ENCODE data around the gene CPOX. TPM values are rescaled to one million over a fixed set of nuclear protein-coding genes. Genes with fewer than 3 reads are reported as not detected.

The CPOX gene
- total and polyA plus RNA-seq, 10 of the 15 experiments (the other 5 are each of a cell fraction or from before 2014, with no cell fraction given), result 40.7 to 72.6 (median 64.5) TPM

DNA sequence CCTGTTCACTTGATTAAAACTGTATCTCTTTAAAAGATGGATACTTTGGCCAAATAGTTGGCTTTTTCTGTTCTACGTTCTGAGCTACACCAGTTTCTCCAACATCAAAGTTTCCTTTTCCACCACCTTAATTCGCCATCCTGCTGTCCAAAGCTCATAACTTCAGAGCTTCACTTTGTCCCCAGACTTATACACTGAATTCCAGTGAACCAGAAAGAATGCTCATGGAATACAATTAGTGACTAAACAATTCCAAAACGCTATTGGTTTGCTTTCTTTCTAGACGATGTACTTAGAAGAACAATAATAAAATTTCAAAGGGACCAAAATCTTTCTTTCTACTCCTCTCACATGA, 38.4 kb downstream of the CPOX start:
- RAD21 ChIA-PET (ENCODE audit: unreplicated experiment), result interaction anchor here (0.9 to 20.2 kb wide), 8 partner anchors 9 to 201 kb away, joined by 3 to 511 read pairs (median 5); partner anchors contain the start of gene GPR15
- peaks cover 22% of the 10 kb centered on the region for H3K4me1 ChIP-seq (ENCODE audit: control insufficient read depth, insufficient read depth, low read length)
- H3K36me3 ChIP-seq (ENCODE audit: control insufficient read depth in 2 of 2, insufficient read depth in 2 of 2, low read length in 1 of 2), result no peaks in the 10 kb centered on the region
- FAIRE-seq (no peak), DNase-seq (ENCODE audit: low read depth, low spot score) (no peak), ATAC-seq (no peak)
- peak overlapping the region; percentile 100 for H3K27ac ChIP-seq (ENCODE audit: control insufficient read depth, insufficient read depth)
- H2AFZ ChIP-seq (ENCODE audit: control insufficient read depth, low read depth, low read length), result no peak overlapping the region
- no peaks in the 10 kb centered on the region for H4K20me1 ChIP-seq (ENCODE audit: control insufficient read depth, insufficient read depth)
- in situ Hi-C loops (cut with MboI), result no loop called here
- intact Hi-C loops (cut with micrococcal nuclease; ENCODE audit: unreplicated experiment), result loop anchor here (5.0 to 10.0 kb wide), 2 partner anchors 323 to 860 kb away; no protein-coding TSS in a partner anchor
- CTCF ChIA-PET, result interaction anchor here (0.9 to 5.9 kb wide), 5 partner anchors 8 to 32 kb away, joined by 3 to 32 read pairs (median 9); partner anchors contain the start of genes CLDND1 and GPR15
- peaks cover 93% of the 10 kb centered on the region for H3K79me2 ChIP-seq (ENCODE audit: control insufficient read depth, insufficient read depth, low read length)
- peak overlapping the region; percentile 94 for H3K9ac ChIP-seq (ENCODE audit: control insufficient read depth, insufficient read depth, low read length)
- no peak for TF ChIP-seq ZBTB33 (IDR thresholded peaks at IDR 0.05)
- TF ChIP-seq POLR2AphosphoS5 (IDR thresholded peaks at IDR 0.05; ENCODE audit: low read length), result peak; percentile 62; the same call in 1 of the 2 replicates
- H3K27me3 ChIP-seq (replicated peaks in 1 of 2; ENCODE audit: control insufficient read depth in 2 of 2, insufficient read depth in 2 of 2, low read length in 1 of 2), result no peaks in the 10 kb centered on the region
- H3K9me3 ChIP-seq (replicated peaks; ENCODE audit: control insufficient read depth, insufficient read depth, low read length), result no peaks in the 10 kb centered on the region; the same call in 2 of the 3 replicates
- BruUV-seq (replicated peaks), result no TSS peak
- peak overlapping the region; percentile 57 for H3K4me2 ChIP-seq (ENCODE audit: control insufficient read depth, insufficient read depth)
- POLR2A ChIA-PET, result interaction anchor here (0.9 to 23.2 kb wide), 7 partner anchors 9 to 180 kb away, joined by 3 to 350 read pairs (median 5); partner anchors contain the start of gene GPR15
- SMC1A ChIA-PET (ENCODE audit: uncharacterized antibody, unreplicated experiment), result interaction anchor here (0.9 to 23.6 kb wide), 9 partner anchors 7 to 190 kb away, joined by 3 to 603 read pairs (median 7); partner anchors contain the start of genes CLDND1 and GPR15
- peak overlapping the region; percentile 73 for H3K4me3 ChIP-seq
- WGBS (ENCODE audit: insufficient coverage, insufficient replicate concordance, low lambda C conversion rate, missing lambda C conversion rate), result 14% methylated on average over 4 of the region's 4 CpGs

DNA sequence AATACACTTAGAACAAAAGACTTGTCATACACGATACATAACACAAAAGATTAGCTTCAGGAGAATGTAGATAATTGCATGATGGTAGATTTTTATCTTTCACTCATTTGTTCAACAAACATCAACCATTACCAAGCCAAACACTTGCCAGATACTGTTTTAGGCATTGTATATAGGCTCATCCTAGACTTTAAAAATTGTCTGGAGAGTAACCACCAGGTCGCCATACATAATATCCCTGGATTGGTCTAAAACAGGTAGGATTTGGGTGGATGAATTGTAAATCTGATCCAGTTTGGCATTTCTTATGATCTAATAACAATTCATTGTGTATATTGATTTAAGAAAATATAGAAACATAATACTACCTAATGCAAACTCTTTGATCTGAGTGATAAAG, 38.8 kb downstream of the CPOX start:
- Histone ChIP-seq H3K36me3 (ENCODE audit: control insufficient read depth in 2 of 2, insufficient read depth in 2 of 2, low read length in 1 of 2) (no peaks in the 10 kb centered on the region), H3K27me3 (replicated peaks in 1 of 2; ENCODE audit: control insufficient read depth in 2 of 2, insufficient read depth in 2 of 2, low read length in 1 of 2) (no peaks in the 10 kb centered on the region), H3K27ac (ENCODE audit: control insufficient read depth, insufficient read depth) (peak overlapping the region; percentile 100), H3K4me3 (peak overlapping the region; percentile 73), H3K4me2 (ENCODE audit: control insufficient read depth, insufficient read depth) (peak overlapping the region; percentile 57), H2AFZ (ENCODE audit: control insufficient read depth, low read depth, low read length) (no peak overlapping the region), H3K9ac (ENCODE audit: control insufficient read depth, insufficient read depth, low read length) (peak overlapping the region; percentile 94), H3K9me3 (replicated peaks; ENCODE audit: control insufficient read depth, insufficient read depth, low read length) (no peaks in the 10 kb centered on the region), H4K20me1 (ENCODE audit: control insufficient read depth, insufficient read depth) (no peaks in the 10 kb centered on the region), H3K4me1 (ENCODE audit: control insufficient read depth, insufficient read depth, low read length) (peaks cover 23% of the 10 kb centered on the region), H3K79me2 (ENCODE audit: control insufficient read depth, insufficient read depth, low read length) (peaks cover 93% of the 10 kb centered on the region)
- ChIA-PET RAD21 (ENCODE audit: unreplicated experiment) (interaction anchor here (0.9 to 20.2 kb wide), 8 partner anchors 9 to 202 kb away, joined by 3 to 511 read pairs (median 5); partner anchors contain the start of gene GPR15), POLR2A (interaction anchor here (0.9 to 23.2 kb wide), 7 partner anchors 7 to 177 kb away, joined by 4 to 350 read pairs (median 5); partner anchors contain the start of gene GPR15), SMC1A (ENCODE audit: uncharacterized antibody, unreplicated experiment) (interaction anchor here (0.9 to 23.6 kb wide), 7 partner anchors 8 to 175 kb away, joined by 3 to 603 read pairs (median 47); partner anchors contain the start of genes CLDND1 and GPR15), CTCF (interaction anchor here (0.9 to 5.9 kb wide), 5 partner anchors 8 to 31 kb away, joined by 3 to 32 read pairs (median 9); partner anchors contain the start of genes CLDND1 and GPR15)
- intact Hi-C loops (cut with micrococcal nuclease; ENCODE audit: unreplicated experiment), result loop anchor here (10.0 kb wide), 1 partner anchor 860 kb away; no protein-coding TSS in a partner anchor
- FAIRE-seq, result no peak
- in situ Hi-C loops (cut with MboI), result no loop called here
- TSS peak; percentile 39 for BruUV-seq (replicated peaks)
- DNase-seq (ENCODE audit: low read depth, low spot score), result no peak
- no peak for ATAC-seq
- WGBS (ENCODE audit: insufficient coverage, insufficient replicate concordance, low lambda C conversion rate, missing lambda C conversion rate), result 20% methylated on average over 2 of the region's 2 CpGs
- no peak for TF ChIP-seq YY1 (IDR thresholded peaks at IDR 0.05; ENCODE audit: low read depth, low read length)
- peak; percentile 62 for TF ChIP-seq MLLT1 (IDR thresholded peaks at IDR 0.05)
- 0 out of 2 replicates have a peak, but pooled peaks have one; percentile 4 for TF ChIP-seq CBX5 (IDR thresholded peaks at IDR 0.05; ENCODE audit: low read depth)
- TF ChIP-seq NFYA (IDR thresholded peaks at IDR 0.05; ENCODE audit: borderline replicate concordance, low read depth, low read length), result no peak
- TF ChIP-seq, protein P1, sequence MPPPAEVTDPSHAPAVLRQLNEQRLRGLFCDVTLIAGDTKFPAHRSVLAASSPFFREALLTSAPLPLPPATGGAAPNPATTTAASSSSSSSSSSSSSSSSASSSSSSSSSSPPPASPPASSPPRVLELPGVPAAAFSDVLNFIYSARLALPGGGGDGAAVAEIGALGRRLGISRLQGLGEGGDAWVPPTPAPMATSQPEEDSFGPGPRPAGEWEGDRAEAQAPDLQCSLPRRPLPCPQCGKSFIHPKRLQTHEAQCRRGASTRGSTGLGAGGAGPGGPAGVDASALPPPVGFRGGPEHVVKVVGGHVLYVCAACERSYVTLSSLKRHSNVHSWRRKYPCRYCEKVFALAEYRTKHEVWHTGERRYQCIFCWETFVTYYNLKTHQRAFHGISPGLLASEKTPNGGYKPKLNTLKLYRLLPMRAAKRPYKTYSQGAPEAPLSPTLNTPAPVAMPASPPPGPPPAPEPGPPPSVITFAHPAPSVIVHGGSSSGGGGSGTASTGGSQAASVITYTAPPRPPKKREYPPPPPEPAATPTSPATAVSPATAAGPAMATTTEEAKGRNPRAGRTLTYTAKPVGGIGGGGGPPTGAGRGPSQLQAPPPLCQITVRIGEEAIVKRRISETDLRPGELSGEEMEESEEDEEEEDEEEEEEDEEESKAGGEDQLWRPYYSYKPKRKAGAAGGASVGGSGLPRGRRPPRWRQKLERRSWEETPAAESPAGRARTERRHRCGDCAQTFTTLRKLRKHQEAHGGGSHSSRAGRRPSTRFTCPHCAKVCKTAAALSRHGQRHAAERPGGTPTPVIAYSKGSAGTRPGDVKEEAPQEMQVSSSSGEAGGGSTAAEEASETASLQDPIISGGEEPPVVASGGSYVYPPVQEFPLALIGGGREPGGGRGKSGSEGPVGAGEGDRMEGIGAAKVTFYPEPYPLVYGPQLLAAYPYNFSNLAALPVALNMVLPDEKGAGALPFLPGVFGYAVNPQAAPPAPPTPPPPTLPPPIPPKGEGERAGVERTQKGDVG (CRISPR knock-in tag; IDR thresholded peaks at IDR 0.05), result 0 out of 2 replicates have a peak, but pooled peaks have one; percentile 1

Measured in GM12878 (cell line).